ENCODE data around the gene AHCYL2.
"Not testable (repeated sequence)": the region's sequence is repeated elsewhere in the genome, so short reads cannot be mapped to it uniquely, and the experiment has no call there.

The AHCYL2 gene

DNA sequence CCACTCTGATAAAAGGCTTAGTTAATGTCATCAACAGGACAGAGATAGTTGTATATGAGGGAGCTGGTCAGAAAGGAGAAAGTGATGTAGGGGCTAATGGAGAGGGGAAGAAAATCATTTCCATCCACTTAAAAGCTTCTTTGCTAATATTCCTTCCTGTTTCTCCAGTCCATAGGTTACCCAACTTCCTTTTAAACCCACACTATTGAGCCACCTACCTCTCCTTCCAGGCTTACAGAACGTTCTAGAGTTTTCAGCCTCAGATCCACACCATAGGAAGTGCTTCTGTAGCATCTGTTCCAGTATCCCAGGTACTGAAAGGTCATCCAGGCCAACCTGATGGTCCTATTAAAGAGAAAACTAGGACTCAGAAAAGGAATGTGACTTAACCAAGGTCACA lies 237.6 kb downstream of the AHCYL2 start:
- no peak for DNase-seq

DNA sequence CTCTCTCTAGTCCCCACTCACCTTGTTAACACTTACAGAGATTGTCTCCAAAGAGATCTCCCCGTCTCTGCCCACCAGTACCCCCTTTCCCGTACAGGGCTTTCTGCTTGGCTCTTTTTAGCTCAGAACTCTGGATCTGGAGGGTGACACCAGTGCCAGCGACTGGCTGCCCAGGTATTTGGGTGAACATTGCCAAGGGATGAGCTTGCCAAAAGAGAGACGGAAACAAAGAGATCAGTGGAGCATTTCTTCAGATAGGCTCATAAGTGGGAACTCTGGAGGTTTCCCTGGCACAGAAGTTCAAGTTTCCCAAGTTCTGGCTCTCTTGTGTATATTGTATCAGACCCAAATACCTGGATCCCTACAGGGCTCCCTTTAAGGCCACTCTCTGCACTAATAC lies 239.4 kb downstream of the AHCYL2 start:
- DNase-seq: no peak

DNA sequence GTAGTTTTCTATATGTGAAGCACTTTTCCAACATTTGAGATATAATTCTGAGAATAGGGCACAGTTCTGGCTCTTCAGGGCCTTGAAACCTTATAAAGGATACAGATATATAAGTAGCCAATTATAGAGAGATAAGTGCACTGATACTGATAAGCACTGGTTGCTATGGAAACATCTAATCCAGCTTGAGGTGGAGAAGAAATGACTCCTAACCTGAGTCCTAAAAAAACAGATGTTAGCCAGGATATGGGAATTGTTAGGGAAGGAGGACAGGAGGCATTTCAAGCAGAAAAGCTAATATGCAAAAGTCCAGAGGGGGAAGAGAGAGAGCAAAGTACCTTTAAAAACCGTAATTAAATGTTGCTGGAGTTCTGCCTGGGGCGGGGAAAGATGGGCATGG lies 240.2 kb downstream of the AHCYL2 start:
- no peak for DNase-seq

DNA sequence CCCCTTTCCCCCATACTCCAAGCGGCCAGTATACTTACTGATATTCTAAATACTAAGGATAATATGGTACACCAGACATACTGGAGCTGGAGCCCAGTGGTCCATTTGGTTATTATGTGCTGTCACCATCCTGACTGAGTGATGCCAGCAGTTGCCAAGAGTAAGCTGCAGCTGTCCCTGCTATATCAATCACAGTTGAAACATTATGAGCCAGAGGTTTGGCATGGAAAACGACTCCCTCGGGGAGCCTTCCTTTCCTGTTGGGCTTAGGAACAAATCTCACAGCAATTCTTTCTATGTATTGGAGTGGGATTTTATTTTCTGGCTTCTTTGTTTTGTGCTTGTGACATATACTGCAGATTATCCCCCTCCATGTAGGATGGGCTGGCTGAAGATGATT lies 242.0 kb downstream of the AHCYL2 start:
- DNase-seq: no peak

DNA sequence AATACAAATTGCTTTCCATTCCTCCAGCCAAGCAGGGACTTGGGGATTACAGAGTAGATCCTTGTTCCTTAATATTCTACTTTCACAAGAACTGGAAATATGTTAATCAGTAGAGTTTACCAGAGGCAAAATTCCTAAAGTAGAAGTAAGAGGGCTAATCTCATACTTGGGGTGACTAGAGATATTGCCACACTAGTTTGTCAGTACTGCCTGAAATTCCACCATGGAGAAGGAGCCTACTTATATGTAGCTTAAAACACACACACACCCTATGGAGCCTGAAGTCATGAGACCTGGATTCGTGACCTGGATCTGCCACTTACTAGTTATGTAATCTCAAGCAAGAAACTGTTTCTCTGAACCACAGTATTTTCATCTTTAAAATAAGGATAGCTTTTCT lies 243.3 kb downstream of the AHCYL2 start:
- no peak for DNase-seq

DNA sequence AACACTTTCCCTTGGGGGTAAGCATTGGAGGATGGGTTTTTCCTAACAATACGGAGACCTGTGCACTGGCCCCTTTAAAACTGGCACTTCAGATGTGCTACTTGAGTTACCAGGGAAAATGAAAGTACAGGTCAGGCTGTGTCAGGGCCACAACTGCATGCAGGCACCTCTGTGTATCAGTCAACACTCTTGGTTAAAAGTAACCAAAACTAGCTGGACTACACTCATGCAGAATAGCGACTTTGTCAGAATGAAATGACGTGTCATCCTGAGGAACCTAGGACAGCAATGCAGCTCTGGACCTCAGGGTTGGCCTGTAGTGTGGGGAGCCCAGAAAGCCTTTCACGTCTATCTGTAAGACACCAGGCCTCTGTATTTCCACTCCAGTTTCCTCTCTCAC lies 243.7 kb downstream of the AHCYL2 start:
- DNase-seq: no peak

DNA sequence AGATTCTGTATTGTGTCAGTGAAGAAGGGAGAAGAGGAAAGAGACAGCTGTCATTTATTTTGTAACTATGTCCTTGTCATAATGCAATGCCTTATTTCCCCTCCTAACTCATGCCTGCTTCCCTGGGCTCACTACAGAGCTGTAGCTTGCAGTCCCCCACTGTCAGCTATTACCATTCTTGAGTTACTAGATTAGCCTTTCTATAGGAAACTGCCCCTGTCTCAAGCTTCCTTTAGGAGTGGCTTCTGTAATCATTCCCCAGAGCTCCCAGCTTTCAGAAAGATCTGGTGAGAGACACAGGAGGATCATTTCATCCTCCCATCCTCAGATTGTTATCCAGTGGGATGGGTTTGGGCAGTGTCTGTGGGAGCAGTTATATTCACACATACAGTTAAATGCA lies 245.1 kb downstream of the AHCYL2 start:
- no peak for DNase-seq

DNA sequence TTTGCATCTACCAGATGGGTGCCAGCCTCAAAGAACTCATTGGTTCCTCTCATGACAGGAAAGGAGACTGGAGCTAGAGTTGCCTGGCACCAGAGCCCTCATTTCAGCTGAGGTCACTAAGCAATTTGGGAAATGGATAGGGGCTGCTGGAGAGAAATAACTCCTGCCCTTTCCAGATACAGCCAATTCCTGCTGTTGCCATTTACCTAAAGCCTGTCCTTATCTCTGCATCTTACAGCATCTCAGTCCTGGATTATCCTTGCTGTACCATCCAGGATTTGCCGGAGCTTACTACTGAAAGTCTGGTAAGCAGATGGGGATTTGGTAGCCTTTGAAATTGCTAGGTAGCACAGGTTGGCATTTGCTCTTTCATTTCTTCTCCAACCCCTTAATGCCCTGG lies 245.6 kb downstream of the AHCYL2 start:
- DNase-seq: no peak

DNA sequence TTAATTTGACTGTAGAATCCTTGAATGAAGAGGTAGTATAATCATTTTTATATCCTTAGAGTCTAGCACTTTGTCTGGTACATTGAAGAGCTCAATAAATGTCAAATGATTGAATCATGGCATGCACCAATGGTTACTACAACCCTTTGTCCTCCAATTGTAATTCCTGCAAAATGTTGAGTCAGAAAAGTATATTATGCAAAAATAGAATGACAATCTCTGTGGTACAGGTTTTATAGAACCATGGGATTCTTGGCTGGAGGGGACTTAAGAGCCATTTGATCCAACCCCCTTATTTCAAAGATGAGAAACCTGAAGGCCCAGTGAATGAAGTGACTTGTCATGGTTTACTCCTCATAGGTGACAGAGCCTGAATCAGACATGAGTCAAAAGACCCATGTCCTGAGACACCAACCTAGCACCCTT lies 246.6 kb downstream of the AHCYL2 start:
- DNase-seq: no peak

DNA sequence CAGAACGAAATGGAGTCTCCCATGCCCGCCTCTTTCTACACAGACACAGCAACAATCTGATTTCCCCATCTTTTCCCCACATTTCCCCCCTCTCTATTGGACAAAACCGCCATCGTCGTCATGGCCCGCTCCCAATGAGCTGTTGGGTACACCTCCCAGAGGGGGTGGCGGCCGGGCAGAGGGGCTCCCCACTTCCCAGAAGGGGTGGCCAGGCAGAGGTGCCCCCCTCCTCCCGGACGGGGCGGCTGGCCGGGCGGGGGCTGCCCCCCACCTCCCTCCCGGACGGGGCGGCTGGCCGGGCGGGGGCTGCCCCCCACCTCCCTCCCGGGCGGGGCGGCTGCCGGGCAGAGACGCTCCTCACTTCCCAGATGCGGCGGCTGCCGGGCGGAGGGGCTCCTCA lies 251.1 kb downstream of the AHCYL2 start:
- DNase-seq: not testable (repeated sequence)

DNA sequence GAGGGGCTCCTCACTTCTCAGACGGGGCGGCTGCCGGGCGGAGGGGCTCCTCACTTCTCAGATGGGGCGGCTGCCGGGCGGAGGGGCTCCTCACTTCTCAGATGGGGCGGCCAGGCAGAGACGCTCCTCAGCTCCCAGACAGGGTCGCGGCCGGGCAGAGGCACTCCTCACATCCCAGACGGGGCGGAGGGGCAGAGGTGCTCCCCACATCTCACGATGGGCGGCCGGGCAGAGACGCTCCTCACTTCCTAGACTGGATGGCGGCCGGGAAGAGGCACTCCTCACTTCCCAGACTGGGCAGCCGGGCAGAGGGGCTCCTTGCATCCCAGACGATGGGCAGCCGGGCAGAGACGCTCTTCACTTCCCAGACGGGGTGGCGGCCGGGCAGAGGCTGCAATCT lies 251.6 kb downstream of the AHCYL2 start:
- not testable (repeated sequence) for DNase-seq
